ENCODE results near the gene KRT36. TPM values are rescaled to one million over a fixed set of nuclear protein-coding genes. Genes with fewer than 3 reads are reported as not detected.

Gene KRT36
- total and polyA plus RNA-seq, 2 donors (not counting 1 experiment from before 2014, with no cell fraction given), result not detected

- Histone ChIP-seq H2AFZ (ENCODE audit: insufficient read depth, low read depth, low read length, poor library complexity, severe bottlenecking) (no peak overlapping the region), H3K27me3 (replicated peaks in 1 of 4; ENCODE audit: control extremely low read depth in 1 of 4, control insufficient read depth in 3 of 4, insufficient read depth in 4 of 4, low read length in 3 of 4) (peaks cover 0 to 12% (median 1%) of the 10 kb centered on the region in 4 experiments), H3K4me1 (ENCODE audit: control insufficient read depth in 2 of 2, insufficient read depth in 2 of 2, low read length in 2 of 2) (no peaks in the 10 kb centered on the region), H3K79me2 (ENCODE audit: control insufficient read depth, insufficient read depth, low read length) (no peaks in the 10 kb centered on the region), H3K4me2 (replicated peaks; ENCODE audit: low read depth, low read length, poor library complexity, severe bottlenecking) (no peak overlapping the region), H3K9ac (ENCODE audit: low read length) (no peak overlapping the region), H3K27ac (ENCODE audit: low read length in 2 of 2) (no peak overlapping the region), H3K36me3 (replicated peaks in 1 of 2; ENCODE audit: control extremely low read depth in 1 of 2, control insufficient read depth in 1 of 2, extremely low read depth in 1 of 2, insufficient read depth in 2 of 2, low read length in 1 of 2) (no peaks in the 10 kb centered on the region), H4K20me1 (ENCODE audit: control insufficient read depth, insufficient read depth, low read length, poor library complexity, severe bottlenecking) (no peaks in the 10 kb centered on the region), H3K4me3 (ENCODE audit: control extremely low read depth in 1 of 5, extremely low read depth in 1 of 5, insufficient read depth in 1 of 5, low read depth in 2 of 5, low read length in 4 of 5) (no peak overlapping the region), H3K9me3 (ENCODE audit: control extremely low read depth in 1 of 3, control insufficient read depth in 2 of 3, insufficient read depth in 1 of 3, low read length in 2 of 3) (no peaks in the 10 kb centered on the region)
- no peak for TF ChIP-seq EZH2 (IDR thresholded peaks at IDR 0.05; ENCODE audit: borderline replicate concordance, insufficient read depth, low read depth, low read length, poor library complexity, severe bottlenecking)
- TF ChIP-seq CTCF (IDR thresholded peaks at IDR 0.05), result no peak
- POLR2A ChIA-PET, result no interaction called here
- CTCF ChIA-PET, result no interaction called here
- Mint-ChIP-seq H3K27ac (no peak overlapping the region), H3K4me1 (no peaks in the 10 kb centered on the region), H3K9me3 (ENCODE audit: insufficient read depth) (no peaks in the 10 kb centered on the region), H3K4me3 (no peak overlapping the region), H3K27me3 (peaks cover 36% of the 10 kb centered on the region)
- DNase-seq, result no peak
- no peak for ATAC-seq (ENCODE audit: low read depth)
- intact Hi-C loops (cut with micrococcal nuclease), result no loop called here
- WGBS (ENCODE audit: insufficient coverage), result 93% methylated on average over 5 of the region's 5 CpGs
Measured at GRCh38 chr17:41538565-41538991, 48.9 kb upstream of the KRT36 start.

GRCh38 chr17:41537990-41538389, 48.3 kb upstream of the KRT36 start:
- Histone ChIP-seq H2AFZ (ENCODE audit: insufficient read depth, low read depth, low read length, poor library complexity, severe bottlenecking) (no peak overlapping the region), H3K27me3 (replicated peaks in 1 of 4; ENCODE audit: control extremely low read depth in 1 of 4, control insufficient read depth in 3 of 4, insufficient read depth in 4 of 4, low read length in 3 of 4) (peaks cover 0 to 12% (median 1%) of the 10 kb centered on the region in 4 experiments), H4K20me1 (ENCODE audit: control insufficient read depth, insufficient read depth, low read length, poor library complexity, severe bottlenecking) (no peaks in the 10 kb centered on the region), H3K79me2 (ENCODE audit: control insufficient read depth, insufficient read depth, low read length) (no peaks in the 10 kb centered on the region), H3K27ac (ENCODE audit: low read length in 2 of 2) (no peak overlapping the region), H3K4me3 (ENCODE audit: control extremely low read depth in 1 of 5, extremely low read depth in 1 of 5, insufficient read depth in 1 of 5, low read depth in 2 of 5, low read length in 4 of 5) (no peak overlapping the region), H3K9ac (ENCODE audit: low read length) (no peak overlapping the region), H3K9me3 (ENCODE audit: control extremely low read depth in 1 of 3, control insufficient read depth in 2 of 3, insufficient read depth in 1 of 3, low read length in 2 of 3) (no peaks in the 10 kb centered on the region), H3K36me3 (replicated peaks in 1 of 2; ENCODE audit: control extremely low read depth in 1 of 2, control insufficient read depth in 1 of 2, extremely low read depth in 1 of 2, insufficient read depth in 2 of 2, low read length in 1 of 2) (no peaks in the 10 kb centered on the region), H3K4me1 (ENCODE audit: control insufficient read depth in 2 of 2, insufficient read depth in 2 of 2, low read length in 2 of 2) (no peaks in the 10 kb centered on the region), H3K4me2 (replicated peaks; ENCODE audit: low read depth, low read length, poor library complexity, severe bottlenecking) (no peak overlapping the region)
- H3K4me3 Mint-ChIP-seq, result no peak overlapping the region
- ChIA-PET CTCF (no interaction called here), POLR2A (no interaction called here)
- H3K27me3 Mint-ChIP-seq, result peaks cover 40% of the 10 kb centered on the region
- 63% methylated on average over 1 of the region's 9 CpGs for WGBS (ENCODE audit: insufficient coverage)
- ATAC-seq (ENCODE audit: low read depth) (no peak), DNase-seq (no peak)
- H3K4me1 Mint-ChIP-seq, result no peaks in the 10 kb centered on the region
- no peak overlapping the region for H3K27ac Mint-ChIP-seq
- intact Hi-C loops (cut with micrococcal nuclease), result no loop called here
- H3K9me3 Mint-ChIP-seq (ENCODE audit: insufficient read depth), result no peaks in the 10 kb centered on the region
- no peak for TF ChIP-seq EZH2 (IDR thresholded peaks at IDR 0.05; ENCODE audit: borderline replicate concordance, insufficient read depth, low read depth, low read length, poor library complexity, severe bottlenecking)
- no peak for TF ChIP-seq CTCF (IDR thresholded peaks at IDR 0.05)
